ENCODE results near the gene PLCB4. TPM values are rescaled to one million over a fixed set of nuclear protein-coding genes. Genes with fewer than 3 reads are reported as not detected.

PLCB4 gene
- polyA plus RNA-seq, 3 donors: not detected

DNA sequence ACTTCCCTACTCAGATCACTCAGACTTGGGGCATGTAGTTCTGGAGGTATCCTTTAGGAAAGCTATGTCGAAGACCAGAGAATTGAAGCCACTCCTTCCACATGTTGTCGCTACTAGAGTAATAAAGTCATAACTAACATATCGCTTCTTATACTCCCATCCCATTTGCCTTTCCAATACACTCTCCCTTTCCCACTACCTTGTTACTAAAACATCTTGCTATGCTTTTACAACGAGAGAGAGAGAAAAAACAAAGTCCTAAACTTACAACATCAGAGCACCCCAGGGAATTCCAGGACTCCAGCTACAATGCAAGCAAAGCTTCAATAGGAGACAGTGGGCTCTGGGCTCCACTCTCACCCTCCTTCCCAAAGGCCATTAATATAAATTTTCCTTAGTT lies 440.4 kb downstream of the PLCB4 start:
- intact Hi-C loops (cut with micrococcal nuclease): loop anchor here in 1 of 2 donors (5.0 kb wide), 1 partner anchor 52 kb away; no protein-coding TSS in a partner anchor
- Mint-ChIP-seq H3K4me1 (peaks cover 42% of the 10 kb centered on the region), H3K27ac (no peak overlapping the region), H3K36me3 (peaks cover 17 to 22% of the 10 kb centered on the region in 2 donors), H3K4me3 (peak overlapping the region; percentile 63 to 92), H3K27me3 (ENCODE audit: low read depth in 3 of 3) (peaks cover 79 to 85% (median 85%) of the 10 kb centered on the region in 3 donors), H3K9me3 (peaks cover 0 to 29% (median 10%) of the 10 kb centered on the region in 7 donors)
- Histone ChIP-seq H3K27ac (ENCODE audit: low read depth in 1 of 2, low read length in 2 of 2) (no peak overlapping the region), H3K9me3 (replicated peaks in 1 of 2; ENCODE audit: control insufficient read depth in 1 of 2, insufficient read depth in 1 of 2, low read length in 2 of 2) (peaks cover 0 to 7% of the 10 kb centered on the region in 2 donors), H3K36me3 (replicated peaks in 1 of 2; ENCODE audit: control insufficient read depth in 1 of 2, insufficient read depth in 2 of 2, low read length in 2 of 2) (no peaks in the 10 kb centered on the region), H3K79me2 (ENCODE audit: insufficient read depth, low read length) (no peaks in the 10 kb centered on the region), H4K20me1 (ENCODE audit: insufficient read depth, low read length) (no peaks in the 10 kb centered on the region), H3K4me1 (ENCODE audit: control insufficient read depth in 1 of 2, insufficient read depth in 2 of 2, low read length in 2 of 2) (peaks cover 44 to 45% of the 10 kb centered on the region in 2 donors), H3K4me3 (replicated peaks in 1 of 3; ENCODE audit: low read depth in 2 of 3, low read length in 3 of 3) (peak overlapping the region in 1 of 3 experiments; percentile 64), H2AFZ (ENCODE audit: insufficient read depth, low read depth, low read length, poor library complexity, severe bottlenecking) (no peak overlapping the region), H3K9ac (ENCODE audit: insufficient read depth, low read length, poor library complexity, severe bottlenecking) (no peak overlapping the region), H3K27me3 (ENCODE audit: control insufficient read depth in 2 of 2, insufficient read depth in 2 of 2, low read length in 2 of 2) (peaks cover 66 to 91% of the 10 kb centered on the region in 2 donors), H3K4me2 (replicated peaks; ENCODE audit: extremely low read depth, low read length, poor library complexity, severe bottlenecking) (peak overlapping the region; percentile 64)
- WGBS (ENCODE audit: insufficient coverage): 19% methylated on average over 3 of the region's 4 CpGs
- DNase-seq: no peak
- TF ChIP-seq, protein P1, sequence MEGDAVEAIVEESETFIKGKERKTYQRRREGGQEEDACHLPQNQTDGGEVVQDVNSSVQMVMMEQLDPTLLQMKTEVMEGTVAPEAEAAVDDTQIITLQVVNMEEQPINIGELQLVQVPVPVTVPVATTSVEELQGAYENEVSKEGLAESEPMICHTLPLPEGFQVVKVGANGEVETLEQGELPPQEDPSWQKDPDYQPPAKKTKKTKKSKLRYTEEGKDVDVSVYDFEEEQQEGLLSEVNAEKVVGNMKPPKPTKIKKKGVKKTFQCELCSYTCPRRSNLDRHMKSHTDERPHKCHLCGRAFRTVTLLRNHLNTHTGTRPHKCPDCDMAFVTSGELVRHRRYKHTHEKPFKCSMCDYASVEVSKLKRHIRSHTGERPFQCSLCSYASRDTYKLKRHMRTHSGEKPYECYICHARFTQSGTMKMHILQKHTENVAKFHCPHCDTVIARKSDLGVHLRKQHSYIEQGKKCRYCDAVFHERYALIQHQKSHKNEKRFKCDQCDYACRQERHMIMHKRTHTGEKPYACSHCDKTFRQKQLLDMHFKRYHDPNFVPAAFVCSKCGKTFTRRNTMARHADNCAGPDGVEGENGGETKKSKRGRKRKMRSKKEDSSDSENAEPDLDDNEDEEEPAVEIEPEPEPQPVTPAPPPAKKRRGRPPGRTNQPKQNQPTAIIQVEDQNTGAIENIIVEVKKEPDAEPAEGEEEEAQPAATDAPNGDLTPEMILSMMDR (IDR thresholded peaks at IDR 0.05): no peak

DNA sequence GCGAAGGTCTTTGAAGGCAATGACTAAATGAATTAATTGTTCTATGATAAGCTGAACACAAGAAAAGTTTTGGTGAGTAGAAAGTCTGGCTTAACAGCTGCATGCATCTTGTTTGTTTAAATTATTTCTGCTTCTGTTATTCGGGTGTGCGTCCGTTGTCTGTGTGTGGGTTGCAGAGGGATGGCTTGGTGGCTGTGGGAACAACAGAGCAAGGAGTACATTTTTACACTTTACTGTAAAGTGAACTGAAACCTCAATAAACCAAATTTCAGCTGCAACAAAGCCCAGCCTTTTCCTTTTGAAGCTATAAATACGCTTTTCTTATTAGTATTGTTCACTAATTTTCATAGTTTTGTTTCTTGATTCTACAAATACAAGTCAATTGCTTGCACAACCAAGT lies 442.0 kb downstream of the PLCB4 start:
- H3K4me3 Mint-ChIP-seq: peak overlapping the region in 1 of 2 donors; percentile 72
- Histone ChIP-seq H3K4me2 (replicated peaks; ENCODE audit: extremely low read depth, low read length, poor library complexity, severe bottlenecking) (no peak overlapping the region), H3K27ac (ENCODE audit: low read depth in 1 of 2, low read length in 2 of 2) (no peak overlapping the region), H3K27me3 (ENCODE audit: control insufficient read depth in 2 of 2, insufficient read depth in 2 of 2, low read length in 2 of 2) (peaks cover 76 to 98% of the 10 kb centered on the region in 2 donors), H3K9me3 (replicated peaks in 1 of 2; ENCODE audit: control insufficient read depth in 1 of 2, insufficient read depth in 1 of 2, low read length in 2 of 2) (peaks cover 0 to 10% of the 10 kb centered on the region in 2 donors), H2AFZ (ENCODE audit: insufficient read depth, low read depth, low read length, poor library complexity, severe bottlenecking) (no peak overlapping the region), H4K20me1 (ENCODE audit: insufficient read depth, low read length) (no peaks in the 10 kb centered on the region), H3K9ac (ENCODE audit: insufficient read depth, low read length, poor library complexity, severe bottlenecking) (no peak overlapping the region), H3K79me2 (ENCODE audit: insufficient read depth, low read length) (no peaks in the 10 kb centered on the region), H3K36me3 (replicated peaks in 1 of 2; ENCODE audit: control insufficient read depth in 1 of 2, insufficient read depth in 2 of 2, low read length in 2 of 2) (no peaks in the 10 kb centered on the region), H3K4me3 (replicated peaks in 1 of 3; ENCODE audit: low read depth in 2 of 3, low read length in 3 of 3) (no peak overlapping the region), H3K4me1 (ENCODE audit: control insufficient read depth in 1 of 2, insufficient read depth in 2 of 2, low read length in 2 of 2) (peaks cover 56 to 57% of the 10 kb centered on the region in 2 donors)
- H3K36me3 Mint-ChIP-seq: peaks cover 20 to 27% of the 10 kb centered on the region in 2 donors
- no peak overlapping the region for H3K27ac Mint-ChIP-seq
- H3K27me3 Mint-ChIP-seq (ENCODE audit: low read depth in 3 of 3): peaks cover 89 to 96% (median 94%) of the 10 kb centered on the region in 3 donors
- peaks cover 57% of the 10 kb centered on the region for H3K4me1 Mint-ChIP-seq
- H3K9me3 Mint-ChIP-seq: peaks cover 0 to 35% (median 11%) of the 10 kb centered on the region in 7 donors
- TF ChIP-seq, protein P1 (IDR thresholded peaks at IDR 0.05): no peak
- DNase-seq: no peak
- 86% methylated on average over 1 of the region's 5 CpGs for WGBS (ENCODE audit: insufficient coverage)
- intact Hi-C loops (cut with micrococcal nuclease): no loop called here

Data from CD14-positive monocyte (primary cell).